Thyroid gland (tissue), 4 donors: ENCODE results near the gene PEX12.

Source experiments
- CTCF ChIP-seq, 6 experiments: fragments of 200-600 bp in 3 of 6; fragments of 450-650 bp in 3 of 6; sonication (generic) in 3 of 6; IDR thresholded peaks; one replicate each; pipeline ENCODE4 v1.5.1; 2016 to 2019; ENCODE audit warnings: antibody characterized with exemption in 6 of 6, mild to moderate bottlenecking in 2 of 6, inconsistent platforms in 1 of 6, moderate library complexity in 1 of 6
- POLR2A ChIP-seq, 2 donors: fragments of 450-650 bp; IDR thresholded peaks; one replicate each; pipeline ENCODE4 v1.6.1; 2017; ENCODE audit warnings: antibody characterized with exemption in 2 of 2, mild to moderate bottlenecking in 2 of 2, moderate library complexity in 1 of 2

GRCh38 chr17:35540589-35541404 lies 37.6 kb downstream of the PEX12 start:
- TF ChIP-seq POLR2A (IDR thresholded peaks at IDR 0.05) (no peak), CTCF (IDR thresholded peaks at IDR 0.05) (no peak)
